GM12892 (cell line): ENCODE data around the gene DPH3.

Experiments used
- DNase-seq: peaks from one replicate; pipeline ENCODE4 v3.0.0; 2011; ENCODE audit not compliant: insufficient read length
- FAIRE-seq: peaks from 2 replicates; lab custom pipeline; 2011; peaks lifted over from hg19 to GRCh38; lab: Jason Lieb, UNC
- POLR2A ChIP-seq: IDR thresholded peaks from 2 replicates; pipeline ENCODE4 v1.6.1; 2011; ENCODE audit warnings: low read depth, low read length, control low read depth
- POLR2AphosphoS5 ChIP-seq: IDR thresholded peaks from 2 replicates; pipeline ENCODE4 v1.6.1; 2011; ENCODE audit warnings: low read depth, low read length, control low read depth
- TAF1 ChIP-seq: IDR thresholded peaks from 2 replicates; pipeline ENCODE4 v1.6.1; 2011; ENCODE audit warnings: low read depth, mild to moderate bottlenecking, control low read depth, low read length, borderline replicate concordance

The DPH3 gene

GRCh38 chr3:16288664-16289063 lies 23.9 kb upstream of the DPH3 start:
- no peak for TF ChIP-seq POLR2AphosphoS5
- no peak for TF ChIP-seq TAF1
- TF ChIP-seq POLR2A: no peak
- FAIRE-seq (no peak), DNase-seq (no peak)

GRCh38 chr3:16286751-16287543 lies 22.2 kb upstream of the DPH3 start:
- TF ChIP-seq POLR2A: no peak
- TF ChIP-seq POLR2AphosphoS5: no peak
- no peak for TF ChIP-seq TAF1
- FAIRE-seq (no peak), DNase-seq (no peak)

- FAIRE-seq (peak; percentile 76), DNase-seq (no peak)
- TF ChIP-seq POLR2AphosphoS5 (no peak), TAF1 (no peak), POLR2A (peak; percentile 58; the same call in 1 of the 2 replicates)
These were observed 21.4 kb upstream of the DPH3 start for GRCh38 chr3:16286161-16286560.

- no peak for TF ChIP-seq TAF1
- no peak for FAIRE-seq
- DNase-seq: no peak
These were observed 19.9 kb upstream of the DPH3 start for GRCh38 chr3:16284633-16285032.

- FAIRE-seq: no peak
- TF ChIP-seq POLR2AphosphoS5 (no peak), POLR2A (no peak), TAF1 (no peak)
- DNase-seq: no peak
These were observed 15.9 kb upstream of the DPH3 start for GRCh38 chr3:16280671-16281070.

- no peak for FAIRE-seq
- no peak for DNase-seq
- no peak for TF ChIP-seq POLR2AphosphoS5
- TF ChIP-seq POLR2A: no peak
- no peak for TF ChIP-seq TAF1
These were observed 14.5 kb upstream of the DPH3 start for GRCh38 chr3:16279010-16279801.

- FAIRE-seq (no peak), DNase-seq (no peak)
- no peak for TF ChIP-seq POLR2A
- no peak for TF ChIP-seq POLR2AphosphoS5
- TF ChIP-seq TAF1: no peak
These were observed 12.7 kb upstream of the DPH3 start for GRCh38 chr3:16277471-16277870.

- TF ChIP-seq TAF1 (no peak), POLR2AphosphoS5 (no peak), POLR2A (no peak)
- FAIRE-seq (no peak), DNase-seq (no peak)
These were observed 9.1 kb upstream of the DPH3 start for GRCh38 chr3:16273867-16274266.

GRCh38 chr3:16272588-16272987 lies 7.8 kb upstream of the DPH3 start:
- FAIRE-seq: no peak
- TF ChIP-seq POLR2A (no peak), POLR2AphosphoS5 (no peak), TAF1 (no peak)
- DNase-seq: no peak

GRCh38 chr3:16270855-16271254 lies 6.1 kb upstream of the DPH3 start:
- FAIRE-seq (no peak), DNase-seq (no peak)
- TF ChIP-seq POLR2AphosphoS5 (no peak), TAF1 (no peak), POLR2A (no peak)

GRCh38 chr3:16266714-16267113 lies 2.0 kb upstream of the DPH3 start:
- TF ChIP-seq POLR2A: no peak
- DNase-seq (no peak), FAIRE-seq (no peak)

- DNase-seq (no peak), FAIRE-seq (no peak)
- TF ChIP-seq POLR2A (no peak), POLR2AphosphoS5 (no peak), TAF1 (no peak)
These were observed 678 bp upstream of the DPH3 start for GRCh38 chr3:16265455-16265786.
